GM12892 (cell line): Measurements from ENCODE around the gene CALML5.

ENCODE experiments used
- POLR2A ChIP-seq: IDR thresholded peaks from 2 replicates; pipeline ENCODE4 v1.6.1; 2011; ENCODE audit warnings: low read depth, low read length, control low read depth
- POLR2AphosphoS5 ChIP-seq: IDR thresholded peaks from 2 replicates; pipeline ENCODE4 v1.6.1; 2011; ENCODE audit warnings: low read depth, low read length, control low read depth
- TAF1 ChIP-seq: IDR thresholded peaks from 2 replicates; pipeline ENCODE4 v1.6.1; 2011; ENCODE audit warnings: low read depth, mild to moderate bottlenecking, control low read depth, low read length, borderline replicate concordance

GRCh38 chr10:5523796-5524574 lies 24.6 kb upstream of the CALML5 start:
- TF ChIP-seq TAF1: no peak
- TF ChIP-seq POLR2A: no peak
- no peak for TF ChIP-seq POLR2AphosphoS5
